ENCODE measurements around the gene CPB1. TPM values are rescaled to one million over a fixed set of nuclear protein-coding genes. Genes with fewer than 3 reads are reported as not detected.

Gene CPB1
- total and polyA plus RNA-seq, 9 donors: 0.11 to 19.1 (median 5.5) TPM; not detected in 3

- TF ChIP-seq CTCF (IDR thresholded peaks at IDR 0.05): no peak
- TF ChIP-seq EP300 (IDR thresholded peaks at IDR 0.05): no peak
- TF ChIP-seq POLR2A (IDR thresholded peaks at IDR 0.05): no peak
- no peak overlapping the region for H3K27ac ChIP-seq
- DNase-seq: no peak
- WGBS, 3 donors: 16 to 43% (median 30%) methylated on average over 1 of the region's 1 CpG
- no peak overlapping the region for H3K4me3 ChIP-seq
- intact Hi-C loops (cut with DNase I): loop anchor here in 1 of 4 donors (5.0 kb wide), 1 partner anchor 68 kb away; no protein-coding TSS in a partner anchor
- no peaks in the 10 kb centered on the region for H3K9me3 ChIP-seq
- no peaks in the 10 kb centered on the region for H3K27me3 ChIP-seq
- H3K36me3 ChIP-seq: no peaks in the 10 kb centered on the region
- H3K4me1 ChIP-seq (ENCODE audit: insufficient read depth): no peaks in the 10 kb centered on the region
Measured at GRCh38 chr3:148873977-148874376, 46.4 kb downstream of the CPB1 start.

- TF ChIP-seq EP300 (IDR thresholded peaks at IDR 0.05): no peak
- no peak for TF ChIP-seq POLR2A (IDR thresholded peaks at IDR 0.05)
- TF ChIP-seq CTCF (IDR thresholded peaks at IDR 0.05): no peak
Measured at GRCh38 chr3:148878095-148878494, 50.5 kb downstream of the CPB1 start.

GRCh38 chr3:148879256-148879655, 51.6 kb downstream of the CPB1 start:
- no peak for DNase-seq
- H3K4me3 ChIP-seq: no peak overlapping the region
- TF ChIP-seq POLR2A (IDR thresholded peaks at IDR 0.05) (no peak), EP300 (IDR thresholded peaks at IDR 0.05) (no peak), CTCF (IDR thresholded peaks at IDR 0.05) (no peak)
- H3K27me3 ChIP-seq: no peaks in the 10 kb centered on the region
- H3K4me1 ChIP-seq (ENCODE audit: insufficient read depth): peaks cover 3% of the 10 kb centered on the region
- intact Hi-C loops (cut with DNase I): no loop called here
- H3K27ac ChIP-seq: no peak overlapping the region
- no peaks in the 10 kb centered on the region for H3K9me3 ChIP-seq
- no peaks in the 10 kb centered on the region for H3K36me3 ChIP-seq

More at GRCh38 chr3:148878095-148878494, 50.5 kb downstream of the CPB1 start:
- Histone ChIP-seq H3K27me3 (no peaks in the 10 kb centered on the region), H3K9me3 (no peaks in the 10 kb centered on the region), H3K36me3 (no peaks in the 10 kb centered on the region), H3K4me3 (no peak overlapping the region), H3K4me1 (ENCODE audit: insufficient read depth) (no peaks in the 10 kb centered on the region), H3K27ac (no peak overlapping the region)
- intact Hi-C loops (cut with DNase I): no loop called here
- DNase-seq: no peak

- no peak overlapping the region for H3K27ac ChIP-seq
- peaks cover 3% of the 10 kb centered on the region for H3K4me1 ChIP-seq (ENCODE audit: insufficient read depth)
- H3K27me3 ChIP-seq: no peaks in the 10 kb centered on the region
- TF ChIP-seq EP300 (IDR thresholded peaks at IDR 0.05) (no peak), CTCF (IDR thresholded peaks at IDR 0.05) (no peak), POLR2A (IDR thresholded peaks at IDR 0.05) (no peak)
- no peaks in the 10 kb centered on the region for H3K9me3 ChIP-seq
- no peaks in the 10 kb centered on the region for H3K36me3 ChIP-seq
- intact Hi-C loops (cut with DNase I): no loop called here
- H3K4me3 ChIP-seq: no peak overlapping the region
- no peak for DNase-seq
Measured at GRCh38 chr3:148880681-148881080, 53.1 kb downstream of the CPB1 start.

- Histone ChIP-seq H3K9me3 (no peaks in the 10 kb centered on the region), H3K36me3 (no peaks in the 10 kb centered on the region), H3K27me3 (no peaks in the 10 kb centered on the region), H3K4me3 (no peak overlapping the region), H3K27ac (no peak overlapping the region), H3K4me1 (ENCODE audit: insufficient read depth) (peaks cover 3% of the 10 kb centered on the region)
- TF ChIP-seq CTCF (IDR thresholded peaks at IDR 0.05) (no peak), EP300 (IDR thresholded peaks at IDR 0.05) (no peak), POLR2A (IDR thresholded peaks at IDR 0.05) (no peak)
- WGBS, 3 donors: 30 to 71% (median 38%) methylated on average over 2 of the region's 2 CpGs
- no peak for DNase-seq
- intact Hi-C loops (cut with DNase I): no loop called here
Measured at GRCh38 chr3:148881286-148881685, 53.7 kb downstream of the CPB1 start.

Measured in ovary (tissue), 9 donors.